ENCODE measurements around the gene OR2D3.
"Not testable (repeated sequence)": the region's sequence is repeated elsewhere in the genome, so short reads cannot be mapped to it uniquely, and the experiment has no call there.

Gene OR2D3

GRCh38 chr11:6928916-6929315 is 8.1 kb downstream of the OR2D3 start:
- no peak for DNase-seq (ENCODE audit: low read depth)

- peak; percentile 22 for DNase-seq (ENCODE audit: low read depth)
Observed at GRCh38 chr11:6931146-6931713, 10.4 kb downstream of the OR2D3 start.

- no peak for DNase-seq (ENCODE audit: low read depth)
Observed at GRCh38 chr11:6932145-6932544, 11.3 kb downstream of the OR2D3 start.

- no peak for DNase-seq (ENCODE audit: low read depth)
Observed at GRCh38 chr11:6941970-6942369, 21.2 kb downstream of the OR2D3 start.

GRCh38 chr11:6943131-6943530 is 22.3 kb downstream of the OR2D3 start:
- DNase-seq (ENCODE audit: low read depth) = peak; percentile 3

DNA sequence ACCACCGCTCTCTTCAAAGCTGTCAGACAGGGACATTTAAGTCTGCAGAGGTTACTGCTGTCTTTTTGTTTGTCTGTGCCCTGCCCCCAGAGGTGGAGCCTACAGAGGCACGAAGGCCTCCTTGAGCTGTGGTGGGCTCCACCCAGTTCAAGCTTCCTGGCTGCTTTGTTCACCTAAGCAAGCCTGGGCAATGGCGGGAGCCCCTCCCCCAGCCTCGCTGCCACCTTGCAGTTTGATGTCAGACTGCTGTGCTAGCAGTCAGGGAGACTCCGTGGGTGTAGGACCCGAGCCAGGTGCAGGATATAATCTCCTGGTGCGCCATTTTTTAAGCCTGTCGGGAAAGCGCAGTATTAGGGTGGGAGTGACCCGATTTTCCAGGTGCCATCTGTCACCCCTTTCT is 33.4 kb downstream of the OR2D3 start:
- DNase-seq (ENCODE audit: low read depth) = not testable (repeated sequence)

GRCh38 chr11:6962141-6962540 is 41.3 kb downstream of the OR2D3 start:
- DNase-seq (ENCODE audit: low read depth) = no peak

DNA sequence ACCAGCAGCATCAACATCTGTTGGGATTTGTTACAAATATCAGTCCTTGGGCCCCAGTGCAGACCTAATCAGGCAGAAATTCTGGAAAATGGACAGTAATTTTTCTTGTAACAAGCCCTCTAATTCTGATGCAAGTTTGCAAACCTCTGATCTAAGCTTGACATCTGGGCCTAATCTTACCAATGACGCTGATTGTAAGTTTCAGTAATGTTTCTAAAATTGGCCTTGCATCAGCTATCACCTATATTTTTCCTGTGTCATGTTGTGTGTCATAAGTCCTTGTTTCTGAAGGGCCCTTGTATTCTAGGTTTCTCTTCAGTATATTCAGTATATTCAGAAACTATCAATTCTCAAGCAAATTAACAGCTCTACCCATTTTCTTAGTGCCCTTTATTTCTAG is 41.9 kb downstream of the OR2D3 start:
- DNase-seq (ENCODE audit: low read depth) = no peak

DNA sequence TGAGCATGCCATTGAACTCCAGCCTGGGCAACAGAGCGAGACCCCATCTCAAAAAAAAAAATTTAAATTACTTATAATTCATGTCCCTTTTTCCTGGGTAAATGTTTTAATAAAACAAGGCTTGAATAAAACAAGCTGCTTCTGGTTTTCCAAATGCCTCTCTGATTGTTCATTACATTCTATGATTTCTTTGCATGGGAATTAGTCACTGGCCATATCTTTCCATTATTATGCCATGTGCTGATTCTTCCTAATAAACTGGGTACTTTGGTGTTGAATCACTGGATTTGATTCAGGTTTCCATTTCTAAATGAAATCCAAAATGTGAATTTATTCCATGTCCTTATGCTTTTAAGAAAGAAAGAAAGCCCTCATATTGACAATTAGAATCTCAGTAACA is 48.0 kb downstream of the OR2D3 start:
- DNase-seq (ENCODE audit: low read depth) = peak; percentile 46

DNA sequence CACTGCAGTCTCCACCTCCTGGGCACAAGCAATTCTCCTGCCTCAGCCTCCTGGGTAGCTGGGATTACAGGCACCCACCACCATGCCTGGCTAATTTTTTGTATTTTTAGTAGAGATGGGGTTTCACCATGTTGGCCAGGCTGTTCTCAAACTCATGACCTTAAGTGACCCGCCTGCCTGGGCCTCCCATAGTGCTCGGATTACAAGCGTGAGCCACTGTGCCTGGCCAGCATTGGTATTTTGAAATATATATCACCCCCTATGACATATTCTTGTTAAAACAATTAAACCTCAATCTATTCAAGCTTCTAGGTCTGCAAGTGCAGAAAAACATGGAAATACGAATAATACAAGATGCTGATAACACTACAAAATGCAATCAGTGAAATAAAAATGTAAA is 49.1 kb downstream of the OR2D3 start:
- peak; percentile 13 for DNase-seq (ENCODE audit: low read depth)

Measured in amniotic epithelial cell (primary cell).